HAP-1 (cell line): Measurements from ENCODE around the gene GYG2.
"Not testable (repeated sequence)": the region's sequence is repeated elsewhere in the genome, so short reads cannot be mapped to it uniquely, and the experiment has no call there.

Experiments
- DNase-seq, 2 experiments: peaks; one replicate each; pipeline ENCODE4 v3.0.0-alpha.2; 2016 to 2020; ENCODE audit warnings: low spot score in 2 of 2
- H3K27me3 ChIP-seq: fragments of 250-450 bp; sonication (Bioruptor Pico); 2 replicates; pipeline ENCODE4 v1.5.1; 2020; ENCODE audit warnings: low read depth, mild to moderate bottlenecking, moderate library complexity
- H3K36me3 ChIP-seq: fragments of 250-450 bp; sonication (Bioruptor Pico); replicated peaks from 2 replicates; pipeline ENCODE4 v1.5.1; 2020; ENCODE audit warnings: mild to moderate bottlenecking
- H3K4me1 ChIP-seq: fragments of 250-450 bp; sonication (Bioruptor Pico); 2 replicates; pipeline ENCODE4 v1.5.1; 2020; ENCODE audit warnings: mild to moderate bottlenecking
- H3K4me3 ChIP-seq: fragments of 250-450 bp; sonication (Bioruptor Pico); 2 replicates; pipeline ENCODE4 v1.5.1; 2020; ENCODE audit warnings: mild to moderate bottlenecking, moderate library complexity
- H3K9me3 ChIP-seq: fragments of 250-450 bp; sonication (Bioruptor Pico); 2 replicates; pipeline ENCODE4 v1.5.1; 2020; ENCODE audit warnings: mild to moderate bottlenecking, moderate library complexity
- in situ Hi-C: fragments of 300-500 bp; cut with MboI; formaldehyde crosslinking; loops from 3 replicates; pipeline ENCODE4 v1.14.3; 2020; ENCODE audit warnings: low sequenced_read_pairs, inconsistent platforms, mixed read lengths

GYG2 gene

GRCh38 chrX:2828344-2828958 lies at the start of gene GYG2:
GYG2 (plus strand) TSS chrX:2828930; CDS start chrX:2830189, 1,259 bp downstream.
- in situ Hi-C loops, result loop anchor here (10.0 kb wide), 2 partner anchors 184 to 1174 kb away; no protein-coding TSS in a partner anchor
- Histone ChIP-seq H3K9me3 (no peaks in the 10 kb centered on the region), H3K27me3 (no peaks in the 10 kb centered on the region), H3K36me3 (no peaks in the 10 kb centered on the region; the same call in 1 of the 2 replicates), H3K4me1 (no peaks in the 10 kb centered on the region), H3K4me3 (peak within 1 kb of the TSS; percentile 46)
- DNase-seq, result peak; percentile 31 to 76

GRCh38 chrX:2780472-2781225 lies 48.1 kb upstream of the GYG2 start:
- H3K4me3 ChIP-seq, H3K27me3 ChIP-seq, H3K9me3 ChIP-seq, H3K36me3 ChIP-seq, DNase-seq, in situ Hi-C loops, H3K4me1 ChIP-seq: not testable (repeated sequence)

GRCh38 chrX:2781226-2781571 lies 47.5 kb upstream of the GYG2 start:
- Histone ChIP-seq H3K4me1 (no peaks in the 10 kb centered on the region), H3K4me3 (no peak overlapping the region), H3K27me3 (no peaks in the 10 kb centered on the region), H3K9me3 (no peaks in the 10 kb centered on the region), H3K36me3 (no peaks in the 10 kb centered on the region)
- no peak for DNase-seq
- in situ Hi-C loops, result no loop called here

- no peak overlapping the region for H3K4me3 ChIP-seq
- in situ Hi-C loops, result no loop called here
- DNase-seq, result no peak
- H3K9me3 ChIP-seq, result no peaks in the 10 kb centered on the region
- no peaks in the 10 kb centered on the region for H3K27me3 ChIP-seq
- no peaks in the 10 kb centered on the region for H3K36me3 ChIP-seq
- H3K4me1 ChIP-seq, result no peaks in the 10 kb centered on the region
These were observed 47.0 kb upstream of the GYG2 start for GRCh38 chrX:2781698-2782097.

- no peak overlapping the region for H3K4me3 ChIP-seq
- H3K27me3 ChIP-seq, result no peaks in the 10 kb centered on the region
- H3K9me3 ChIP-seq, result no peaks in the 10 kb centered on the region
- H3K4me1 ChIP-seq, result no peaks in the 10 kb centered on the region
- H3K36me3 ChIP-seq, result no peaks in the 10 kb centered on the region
- in situ Hi-C loops, result no loop called here
- no peak for DNase-seq
These were observed 46.6 kb upstream of the GYG2 start for GRCh38 chrX:2782171-2782570.

GRCh38 chrX:2782778-2783177 lies 46.0 kb upstream of the GYG2 start:
- H3K4me1 ChIP-seq, result no peaks in the 10 kb centered on the region
- H3K36me3 ChIP-seq, result no peaks in the 10 kb centered on the region
- no peak for DNase-seq
- H3K4me3 ChIP-seq, result no peak overlapping the region
- no peaks in the 10 kb centered on the region for H3K9me3 ChIP-seq
- no peaks in the 10 kb centered on the region for H3K27me3 ChIP-seq
- in situ Hi-C loops, result no loop called here

- Histone ChIP-seq H3K4me3 (no peak overlapping the region), H3K27me3 (no peaks in the 10 kb centered on the region), H3K4me1 (no peaks in the 10 kb centered on the region), H3K36me3 (no peaks in the 10 kb centered on the region), H3K9me3 (no peaks in the 10 kb centered on the region)
- in situ Hi-C loops, result no loop called here
- no peak for DNase-seq
These were observed 44.7 kb upstream of the GYG2 start for GRCh38 chrX:2784026-2784425.

- no peak for DNase-seq
- Histone ChIP-seq H3K27me3 (no peaks in the 10 kb centered on the region), H3K36me3 (no peaks in the 10 kb centered on the region), H3K9me3 (no peaks in the 10 kb centered on the region), H3K4me3 (no peak overlapping the region), H3K4me1 (no peaks in the 10 kb centered on the region)
- in situ Hi-C loops, result no loop called here
These were observed 43.2 kb upstream of the GYG2 start for GRCh38 chrX:2785538-2785937.

- H3K4me3 ChIP-seq, result no peak overlapping the region
- in situ Hi-C loops, result no loop called here
- H3K27me3 ChIP-seq, result no peaks in the 10 kb centered on the region
- H3K4me1 ChIP-seq, result no peaks in the 10 kb centered on the region
- DNase-seq, result no peak
- H3K9me3 ChIP-seq, result no peaks in the 10 kb centered on the region; the same call in 1 of the 2 replicates
- H3K36me3 ChIP-seq, result no peaks in the 10 kb centered on the region
These were observed 39.8 kb upstream of the GYG2 start for GRCh38 chrX:2788980-2789379.

GRCh38 chrX:2789569-2789968 lies 39.2 kb upstream of the GYG2 start:
- no peak overlapping the region for H3K4me3 ChIP-seq
- no peaks in the 10 kb centered on the region for H3K4me1 ChIP-seq
- no peaks in the 10 kb centered on the region for H3K27me3 ChIP-seq
- in situ Hi-C loops, result no loop called here
- no peak for DNase-seq
- no peaks in the 10 kb centered on the region; the same call in 1 of the 2 replicates for H3K9me3 ChIP-seq
- no peaks in the 10 kb centered on the region for H3K36me3 ChIP-seq

GRCh38 chrX:2793752-2794151 lies 35.0 kb upstream of the GYG2 start:
- no peak for DNase-seq

GRCh38 chrX:2794336-2794735 lies 34.4 kb upstream of the GYG2 start:
- Histone ChIP-seq H3K36me3 (no peaks in the 10 kb centered on the region), H3K27me3 (no peaks in the 10 kb centered on the region)
- in situ Hi-C loops, result no loop called here

More at GRCh38 chrX:2793752-2794151, 35.0 kb upstream of the GYG2 start:
- H3K36me3 ChIP-seq, result no peaks in the 10 kb centered on the region
- no peaks in the 10 kb centered on the region; the same call in 1 of the 2 replicates for H3K9me3 ChIP-seq
- in situ Hi-C loops, result no loop called here
- no peaks in the 10 kb centered on the region for H3K27me3 ChIP-seq
- no peak overlapping the region for H3K4me3 ChIP-seq
- no peaks in the 10 kb centered on the region for H3K4me1 ChIP-seq

GRCh38 chrX:2796808-2797207 lies 31.9 kb upstream of the GYG2 start:
- H3K4me3 ChIP-seq, H3K27me3 ChIP-seq, in situ Hi-C loops, H3K36me3 ChIP-seq, H3K4me1 ChIP-seq, H3K9me3 ChIP-seq, DNase-seq: not testable (repeated sequence)

More at GRCh38 chrX:2794336-2794735, 34.4 kb upstream of the GYG2 start:
- H3K4me1 ChIP-seq, result no peaks in the 10 kb centered on the region
- no peak overlapping the region for H3K4me3 ChIP-seq
- no peaks in the 10 kb centered on the region; the same call in 1 of the 2 replicates for H3K9me3 ChIP-seq
- no peak for DNase-seq

GRCh38 chrX:2799369-2799768 lies 29.4 kb upstream of the GYG2 start:
- Histone ChIP-seq H3K4me3 (no peak overlapping the region), H3K36me3 (no peaks in the 10 kb centered on the region), H3K4me1 (no peaks in the 10 kb centered on the region), H3K9me3 (no peaks in the 10 kb centered on the region), H3K27me3 (no peaks in the 10 kb centered on the region)
- DNase-seq, result no peak
- in situ Hi-C loops, result no loop called here
